HEK293 (cell line): ENCODE measurements around the gene TBC1D14.

Experiments
- BCL6B ChIP-seq: fragments of 450-650 bp; formaldehyde crosslinking; IDR thresholded peaks from 2 replicates; pipeline ENCODE4 v1.5.1; 2017; ENCODE audit warnings: missing biosample characterization, missing genetic modification characterization
- GFI1B ChIP-seq: fragments of 450-650 bp; formaldehyde crosslinking; IDR thresholded peaks from 2 replicates; pipeline ENCODE4 v1.5.1; 2016; ENCODE audit warnings: missing biosample characterization, missing genetic modification characterization
- KLF8 ChIP-seq: fragments of 450-650 bp; formaldehyde crosslinking; IDR thresholded peaks from 2 replicates; pipeline ENCODE4 v1.5.1; 2016; ENCODE audit warnings: missing biosample characterization, missing genetic modification characterization
- RBAK ChIP-seq: fragments of 450-650 bp; formaldehyde crosslinking; IDR thresholded peaks from 2 replicates; pipeline ENCODE4 v1.5.1; 2016; ENCODE audit warnings: missing biosample characterization, missing genetic modification characterization
- REPIN1 ChIP-seq: fragments of 450-650 bp; formaldehyde crosslinking; IDR thresholded peaks from 2 replicates; pipeline ENCODE4 v1.5.1; 2017; ENCODE audit warnings: missing biosample characterization, missing genetic modification characterization, low read depth
- SALL2 ChIP-seq: fragments of 450-650 bp; formaldehyde crosslinking; IDR thresholded peaks from 2 replicates; pipeline ENCODE4 v1.5.0; 2017; ENCODE audit warnings: missing biosample characterization, mild to moderate bottlenecking, missing genetic modification characterization, borderline replicate concordance
- ZBTB10 ChIP-seq: fragments of 450-650 bp; formaldehyde crosslinking; IDR thresholded peaks from 2 replicates; pipeline ENCODE4 v1.5.1; 2016; ENCODE audit warnings: missing biosample characterization, missing genetic modification characterization
- ZBTB21 ChIP-seq: fragments of 450-650 bp; formaldehyde crosslinking; IDR thresholded peaks from 2 replicates; pipeline ENCODE4 v1.5.1; 2017; ENCODE audit warnings: missing biosample characterization, missing genetic modification characterization
- ZBTB7A ChIP-seq: fragments of 450-650 bp; formaldehyde crosslinking; IDR thresholded peaks from 2 replicates; pipeline ENCODE4 v1.5.1; 2016; ENCODE audit warnings: low read depth, missing biosample characterization, missing genetic modification characterization
- ZNF184 ChIP-seq: fragments of 450-650 bp; IDR thresholded peaks from 2 replicates; pipeline ENCODE4 v1.5.1; 2018; ENCODE audit warnings: missing biosample characterization, mild to moderate bottlenecking, missing genetic modification characterization
- ZNF211 ChIP-seq: fragments of 450-650 bp; formaldehyde crosslinking; IDR thresholded peaks from 2 replicates; pipeline ENCODE4 v1.5.1; 2016; ENCODE audit warnings: low read depth, missing biosample characterization, missing genetic modification characterization
- ZNF274 ChIP-seq, 2 experiments: fragments of 200-500 bp in 1 of 2; fragments of 450-650 bp in 1 of 2; sonication (Bioruptor generic) in 1 of 2; formaldehyde crosslinking in 1 of 2; IDR thresholded peaks; 2 replicates each; pipeline versions ENCODE4 v1.5.1 to v1.6.1; 2014 to 2016; ENCODE audit warnings: borderline replicate concordance in 1 of 2, inconsistent platforms in 1 of 2, low read length in 1 of 2, missing biosample characterization in 1 of 2, missing genetic modification characterization in 1 of 2
- ZNF350 ChIP-seq: fragments of 450-650 bp; formaldehyde crosslinking; IDR thresholded peaks from 2 replicates; pipeline ENCODE4 v1.5.0; 2017; ENCODE audit warnings: missing biosample characterization, mild to moderate bottlenecking, missing genetic modification characterization
- ZNF473 ChIP-seq: fragments of 450-650 bp; formaldehyde crosslinking; IDR thresholded peaks from 2 replicates; pipeline ENCODE4 v1.5.1; 2017; ENCODE audit warnings: missing biosample characterization, missing genetic modification characterization
- ZNF521 ChIP-seq: fragments of 450-650 bp; formaldehyde crosslinking; IDR thresholded peaks from 2 replicates; pipeline ENCODE4 v1.5.1; 2017; ENCODE audit warnings: missing biosample characterization, mild to moderate bottlenecking, missing genetic modification characterization
- ZNF558 ChIP-seq: fragments of 450-650 bp; formaldehyde crosslinking; IDR thresholded peaks from 2 replicates; pipeline ENCODE4 v1.5.1; 2016; ENCODE audit warnings: missing biosample characterization, missing genetic modification characterization
- ZNF585B ChIP-seq: fragments of 450-650 bp; formaldehyde crosslinking; IDR thresholded peaks from 2 replicates; pipeline ENCODE4 v1.5.1; 2016; ENCODE audit warnings: missing biosample characterization, missing genetic modification characterization
- ZNF707 ChIP-seq: fragments of 450-650 bp; formaldehyde crosslinking; IDR thresholded peaks from 2 replicates; pipeline ENCODE4 v1.5.1; 2016; ENCODE audit warnings: missing biosample characterization, missing genetic modification characterization
- ZNF747 ChIP-seq: fragments of 450-650 bp; formaldehyde crosslinking; IDR thresholded peaks from 2 replicates; pipeline ENCODE4 v1.5.1; 2016; ENCODE audit warnings: missing biosample characterization, missing genetic modification characterization
- ZNF785 ChIP-seq: fragments of 450-650 bp; formaldehyde crosslinking; IDR thresholded peaks from 2 replicates; pipeline ENCODE4 v1.5.1; 2016; ENCODE audit warnings: missing biosample characterization, missing genetic modification characterization
- TF ChIP-seq, protein P1 (sequence below): fragments of 450-650 bp; formaldehyde crosslinking; IDR thresholded peaks from 2 replicates; pipeline ENCODE4 v1.5.1; 2016; ENCODE audit warnings: missing biosample characterization, missing genetic modification characterization, low read depth
- TF ChIP-seq, protein P2 (sequence below): fragments of 450-650 bp; formaldehyde crosslinking; IDR thresholded peaks from 2 replicates; pipeline ENCODE4; 2016; ENCODE audit warnings: missing biosample characterization, missing genetic modification characterization
- TF ChIP-seq, protein P3 (sequence below): fragments of 450-650 bp; formaldehyde crosslinking; IDR thresholded peaks from 2 replicates; pipeline ENCODE4 v1.5.1; 2016; ENCODE audit warnings: missing biosample characterization, missing genetic modification characterization
- TF ChIP-seq, protein P4 (sequence below): fragments of 450-650 bp; formaldehyde crosslinking; IDR thresholded peaks from 2 replicates; pipeline ENCODE4 v1.5.1; 2016; ENCODE audit warnings: missing biosample characterization, missing genetic modification characterization
- TF ChIP-seq, protein P5 (sequence below): fragments of 450-650 bp; formaldehyde crosslinking; IDR thresholded peaks from 2 replicates; pipeline ENCODE4 v1.5.0; 2017; ENCODE audit warnings: missing biosample characterization, missing genetic modification characterization, borderline replicate concordance

The TBC1D14 gene

GRCh38 chr4:7067452-7068278 lies 158.0 kb downstream of the TBC1D14 start, which contains the start of gene GRPEL1 (continued):
- no peak for TF ChIP-seq BCL6B (tag by site-specific recombination)
- TF ChIP-seq, protein P1, sequence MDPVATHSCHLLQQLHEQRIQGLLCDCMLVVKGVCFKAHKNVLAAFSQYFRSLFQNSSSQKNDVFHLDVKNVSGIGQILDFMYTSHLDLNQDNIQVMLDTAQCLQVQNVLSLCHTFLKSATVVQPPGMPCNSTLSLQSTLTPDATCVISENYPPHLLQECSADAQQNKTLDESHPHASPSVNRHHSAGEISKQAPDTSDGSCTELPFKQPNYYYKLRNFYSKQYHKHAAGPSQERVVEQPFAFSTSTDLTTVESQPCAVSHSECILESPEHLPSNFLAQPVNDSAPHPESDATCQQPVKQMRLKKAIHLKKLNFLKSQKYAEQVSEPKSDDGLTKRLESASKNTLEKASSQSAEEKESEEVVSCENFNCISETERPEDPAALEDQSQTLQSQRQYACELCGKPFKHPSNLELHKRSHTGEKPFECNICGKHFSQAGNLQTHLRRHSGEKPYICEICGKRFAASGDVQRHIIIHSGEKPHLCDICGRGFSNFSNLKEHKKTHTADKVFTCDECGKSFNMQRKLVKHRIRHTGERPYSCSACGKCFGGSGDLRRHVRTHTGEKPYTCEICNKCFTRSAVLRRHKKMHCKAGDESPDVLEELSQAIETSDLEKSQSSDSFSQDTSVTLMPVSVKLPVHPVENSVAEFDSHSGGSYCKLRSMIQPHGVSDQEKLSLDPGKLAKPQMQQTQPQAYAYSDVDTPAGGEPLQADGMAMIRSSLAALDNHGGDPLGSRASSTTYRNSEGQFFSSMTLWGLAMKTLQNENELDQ = no peak
- TF ChIP-seq ZNF558 (tag by site-specific recombination) = no peak
- TF ChIP-seq KLF8 (tag by site-specific recombination) = no peak; the same call in 1 of the 2 replicates
- no peak for TF ChIP-seq ZNF211
- TF ChIP-seq, protein P2, sequence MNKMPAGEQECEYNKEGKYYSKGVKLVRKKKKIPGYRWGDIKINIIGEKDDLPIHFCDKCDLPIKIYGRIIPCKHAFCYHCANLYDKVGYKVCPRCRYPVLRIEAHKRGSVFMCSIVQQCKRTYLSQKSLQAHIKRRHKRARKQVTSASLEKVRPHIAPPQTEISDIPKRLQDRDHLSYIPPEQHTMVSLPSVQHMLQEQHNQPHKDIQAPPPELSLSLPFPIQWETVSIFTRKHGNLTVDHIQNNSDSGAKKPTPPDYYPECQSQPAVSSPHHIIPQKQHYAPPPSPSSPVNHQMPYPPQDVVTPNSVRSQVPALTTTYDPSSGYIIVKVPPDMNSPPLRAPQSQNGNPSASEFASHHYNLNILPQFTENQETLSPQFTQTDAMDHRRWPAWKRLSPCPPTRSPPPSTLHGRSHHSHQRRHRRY (tag by site-specific recombination) = no peak
- no peak for TF ChIP-seq REPIN1 (tag by site-specific recombination)
- TF ChIP-seq, protein P3, sequence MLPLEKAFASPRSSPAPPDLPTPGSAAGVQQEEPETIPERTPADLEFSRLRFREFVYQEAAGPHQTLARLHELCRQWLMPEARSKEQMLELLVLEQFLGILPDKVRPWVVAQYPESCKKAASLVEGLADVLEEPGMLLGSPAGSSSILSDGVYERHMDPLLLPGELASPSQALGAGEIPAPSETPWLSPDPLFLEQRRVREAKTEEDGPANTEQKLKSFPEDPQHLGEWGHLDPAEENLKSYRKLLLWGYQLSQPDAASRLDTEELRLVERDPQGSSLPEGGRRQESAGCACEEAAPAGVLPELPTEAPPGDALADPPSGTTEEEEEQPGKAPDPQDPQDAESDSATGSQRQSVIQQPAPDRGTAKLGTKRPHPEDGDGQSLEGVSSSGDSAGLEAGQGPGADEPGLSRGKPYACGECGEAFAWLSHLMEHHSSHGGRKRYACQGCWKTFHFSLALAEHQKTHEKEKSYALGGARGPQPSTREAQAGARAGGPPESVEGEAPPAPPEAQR (tag by site-specific recombination) = no peak
- TF ChIP-seq ZNF350 (tag by site-specific recombination) = no peak
- TF ChIP-seq ZNF184 (tag by site-specific recombination) = no peak
- TF ChIP-seq, protein P4, sequence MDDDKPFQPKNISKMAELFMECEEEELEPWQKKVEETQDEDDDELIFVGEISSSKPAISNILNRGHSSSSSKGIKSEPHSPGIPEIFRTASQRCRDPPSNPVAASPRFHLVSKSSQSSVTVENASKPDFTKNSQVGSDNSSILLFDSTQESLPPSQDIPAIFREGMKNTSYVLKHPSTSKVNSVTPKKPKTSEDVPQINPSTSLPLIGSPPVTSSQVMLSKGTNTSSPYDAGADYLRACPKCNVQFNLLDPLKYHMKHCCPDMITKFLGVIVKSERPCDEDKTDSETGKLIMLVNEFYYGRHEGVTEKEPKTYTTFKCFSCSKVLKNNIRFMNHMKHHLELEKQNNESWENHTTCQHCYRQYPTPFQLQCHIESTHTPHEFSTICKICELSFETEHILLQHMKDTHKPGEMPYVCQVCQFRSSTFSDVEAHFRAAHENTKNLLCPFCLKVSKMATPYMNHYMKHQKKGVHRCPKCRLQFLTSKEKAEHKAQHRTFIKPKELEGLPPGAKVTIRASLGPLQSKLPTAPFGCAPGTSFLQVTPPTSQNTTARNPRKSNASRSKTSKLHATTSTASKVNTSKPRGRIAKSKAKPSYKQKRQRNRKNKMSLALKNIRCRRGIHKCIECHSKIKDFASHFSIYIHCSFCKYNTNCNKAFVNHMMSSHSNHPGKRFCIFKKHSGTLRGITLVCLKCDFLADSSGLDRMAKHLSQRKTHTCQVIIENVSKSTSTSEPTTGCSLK (tag by site-specific recombination) = no peak
- no peak for TF ChIP-seq ZBTB21 (tag by site-specific recombination)
- TF ChIP-seq ZNF585B = no peak
- TF ChIP-seq ZNF785 (tag by site-specific recombination) = no peak
- TF ChIP-seq ZNF747 = no peak
- TF ChIP-seq ZNF274 (IDR thresholded peaks at IDR 0.05; ENCODE audit: low read length) = no peak
- TF ChIP-seq ZNF274 (tag by site-specific recombination; IDR thresholded peaks at IDR 0.05; ENCODE audit: borderline replicate concordance) = no peak
- TF ChIP-seq ZNF707 (tag by site-specific recombination) = no peak
- no peak for TF ChIP-seq ZNF521 (tag by site-specific recombination)
- TF ChIP-seq GFI1B (tag by site-specific recombination) = no peak
- no peak for TF ChIP-seq ZBTB7A (tag by site-specific recombination)
- TF ChIP-seq, protein P5, sequence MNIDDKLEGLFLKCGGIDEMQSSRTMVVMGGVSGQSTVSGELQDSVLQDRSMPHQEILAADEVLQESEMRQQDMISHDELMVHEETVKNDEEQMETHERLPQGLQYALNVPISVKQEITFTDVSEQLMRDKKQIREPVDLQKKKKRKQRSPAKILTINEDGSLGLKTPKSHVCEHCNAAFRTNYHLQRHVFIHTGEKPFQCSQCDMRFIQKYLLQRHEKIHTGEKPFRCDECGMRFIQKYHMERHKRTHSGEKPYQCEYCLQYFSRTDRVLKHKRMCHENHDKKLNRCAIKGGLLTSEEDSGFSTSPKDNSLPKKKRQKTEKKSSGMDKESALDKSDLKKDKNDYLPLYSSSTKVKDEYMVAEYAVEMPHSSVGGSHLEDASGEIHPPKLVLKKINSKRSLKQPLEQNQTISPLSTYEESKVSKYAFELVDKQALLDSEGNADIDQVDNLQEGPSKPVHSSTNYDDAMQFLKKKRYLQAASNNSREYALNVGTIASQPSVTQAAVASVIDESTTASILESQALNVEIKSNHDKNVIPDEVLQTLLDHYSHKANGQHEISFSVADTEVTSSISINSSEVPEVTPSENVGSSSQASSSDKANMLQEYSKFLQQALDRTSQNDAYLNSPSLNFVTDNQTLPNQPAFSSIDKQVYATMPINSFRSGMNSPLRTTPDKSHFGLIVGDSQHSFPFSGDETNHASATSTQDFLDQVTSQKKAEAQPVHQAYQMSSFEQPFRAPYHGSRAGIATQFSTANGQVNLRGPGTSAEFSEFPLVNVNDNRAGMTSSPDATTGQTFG = no peak
- TF ChIP-seq ZNF473 = no peak
- no peak for TF ChIP-seq SALL2
- no peak for TF ChIP-seq RBAK (tag by site-specific recombination)
- no peak for TF ChIP-seq ZBTB10 (tag by site-specific recombination)
